A673 (cell line): ENCODE data around the gene TRIP10. TPM values are rescaled to one million over a fixed set of nuclear protein-coding genes. Genes with fewer than 3 reads are reported as not detected.

Experiments used
- BruUV-seq: library from RNA; stranded (reverse); fragments of 400-500 nt; replicated peaks from 2 replicates; lab custom pipeline; 2021; lab: Mats Ljungman, UMichigan
- CTCF ChIA-PET: fragments of 300-600 bp; sonication (Branson Sonifier 250); formaldehyde crosslinking; loops from one replicate; lab custom pipeline; 2022; ENCODE audit warnings: antibody characterized with exemption; lab: Charles Lee
- POLR2A ChIA-PET: fragments of 300-600 bp; sonication (Branson Sonifier 250); formaldehyde crosslinking; loops from one replicate; lab custom pipeline; 2022; ENCODE audit warnings: antibody characterized with exemption; ENCODE audit not compliant: low non-redundant PET; lab: Charles Lee
- DNase-seq: peaks from one replicate; pipeline ENCODE4 v3.0.0-alpha.2; 2015; ENCODE audit warnings: low spot score
- H3K27ac ChIP-seq: fragments of 200-600 bp; sonication (generic); 2 replicates; pipeline ENCODE4 v1.5.1; 2016; ENCODE audit warnings: mixed run types, low read depth, mild to moderate bottlenecking, mixed read lengths, antibody characterized with exemption, low read length; ENCODE audit not compliant: poor library complexity, severe bottlenecking
- H3K27me3 ChIP-seq: fragments of 200-600 bp; sonication (generic); replicated peaks from 2 replicates; pipeline ENCODE4 v1.6.1; 2017; ENCODE audit warnings: mixed run types, low read depth, mild to moderate bottlenecking, mixed read lengths, antibody characterized with exemption, low read length; ENCODE audit not compliant: insufficient read depth, poor library complexity
- H3K36me3 ChIP-seq: fragments of 200-600 bp; sonication (generic); 2 replicates; pipeline ENCODE4 v1.6.1; 2016; ENCODE audit warnings: mixed run types, mild to moderate bottlenecking, mixed read lengths, antibody characterized with exemption, low read length; ENCODE audit not compliant: insufficient read depth, poor library complexity, severe bottlenecking
- H3K4me1 ChIP-seq: fragments of 200-600 bp; sonication (generic); 2 replicates; pipeline ENCODE4 v1.6.1; 2017; ENCODE audit warnings: mixed run types, mild to moderate bottlenecking, mixed read lengths, antibody characterized with exemption, low read length; ENCODE audit not compliant: insufficient read depth, poor library complexity, severe bottlenecking
- H3K4me3 ChIP-seq: fragments of 200-600 bp; sonication (generic); 2 replicates; pipeline ENCODE4 v1.5.1; 2016; ENCODE audit warnings: low read depth, mixed run types, mild to moderate bottlenecking, mixed read lengths, low read length; ENCODE audit not compliant: poor library complexity, severe bottlenecking
- H3K9me3 ChIP-seq: fragments of 200-600 bp; sonication (generic); 2 replicates; pipeline ENCODE4 v1.6.1; 2016; ENCODE audit warnings: mixed run types, low read depth, mild to moderate bottlenecking, mixed read lengths, antibody characterized with exemption, low read length; ENCODE audit not compliant: poor library complexity, severe bottlenecking
- EZH2 ChIP-seq: fragments of 200-600 bp; sonication (generic); IDR thresholded peaks from 2 replicates; pipeline ENCODE4 v1.6.1; 2017; ENCODE audit warnings: borderline replicate concordance, low read depth, mild to moderate bottlenecking, mixed read lengths, antibody characterized with exemption, low read length; ENCODE audit not compliant: poor library complexity, severe bottlenecking
- intact Hi-C: fragments of 100-400 bp; cut with micrococcal nuclease; formaldehyde crosslinking; loops from one replicate; pipeline ENCODE4 v1.10.0; 2022; ENCODE audit not compliant: unreplicated experiment
- total RNA-seq: library from RNA; stranded (reverse); gene quantifications from 2 replicates; pipeline ENCODE4 v1.2.3, GENCODE V29; 2021
- TF ChIP-seq, protein P1 (sequence below): fragments of 300-800, 200-600 bp; sonication (generic); conservative IDR thresholded peaks from 2 replicates; pipeline ENCODE4 v1.5.1; 2017; ENCODE audit warnings: low read depth, mild to moderate bottlenecking, antibody characterized with exemption, low read length, moderate library complexity, mixed read lengths

TRIP10 gene
- total RNA-seq, 1 experiment from 2014 or later, result 70.2 TPM

DNA sequence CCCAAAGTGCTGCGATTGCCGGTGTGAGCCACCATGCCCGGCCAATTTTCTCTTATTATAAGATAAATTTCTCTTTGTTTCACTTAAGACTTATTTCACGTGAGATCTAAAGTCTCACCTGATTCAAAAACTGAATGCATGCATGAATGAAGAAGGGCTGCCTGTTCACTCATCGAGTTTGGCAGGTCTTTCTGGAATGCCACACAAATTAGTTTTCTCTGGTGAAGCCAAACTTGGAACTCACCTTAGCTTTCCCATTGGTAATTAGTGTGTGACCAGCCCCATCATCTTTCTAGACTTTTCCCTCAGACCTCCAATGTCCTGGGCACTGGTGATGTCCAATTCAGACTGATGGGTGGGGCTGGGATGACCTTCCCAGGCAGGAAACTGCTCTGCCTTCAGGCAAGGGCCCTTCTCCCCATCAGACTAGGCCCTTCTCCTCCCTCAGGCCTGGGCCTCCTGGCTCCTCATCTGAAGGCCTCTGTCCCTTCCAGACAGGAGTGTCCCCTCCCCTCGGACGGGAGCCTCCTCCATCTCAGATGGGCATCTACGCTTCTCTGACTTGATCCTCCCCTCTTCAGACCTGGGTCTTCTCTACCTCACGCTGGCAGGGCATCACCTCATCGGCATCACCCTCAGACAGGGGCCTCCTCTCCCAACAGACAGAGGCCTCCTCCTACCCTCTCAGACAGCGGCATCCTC, 33.4 kb upstream of the TRIP10 start:
- ChIA-PET POLR2A (no interaction called here), CTCF (no interaction called here)
- no peaks in the 10 kb centered on the region for H3K4me1 ChIP-seq
- DNase-seq, result no peak
- H3K36me3 ChIP-seq, result no peaks in the 10 kb centered on the region
- H3K27me3 ChIP-seq, result peaks cover 4% of the 10 kb centered on the region
- H3K4me3 ChIP-seq, result no peak overlapping the region
- no TSS peak for BruUV-seq
- no peak overlapping the region for H3K27ac ChIP-seq
- intact Hi-C loops, result no loop called here
- TF ChIP-seq, protein P1, sequence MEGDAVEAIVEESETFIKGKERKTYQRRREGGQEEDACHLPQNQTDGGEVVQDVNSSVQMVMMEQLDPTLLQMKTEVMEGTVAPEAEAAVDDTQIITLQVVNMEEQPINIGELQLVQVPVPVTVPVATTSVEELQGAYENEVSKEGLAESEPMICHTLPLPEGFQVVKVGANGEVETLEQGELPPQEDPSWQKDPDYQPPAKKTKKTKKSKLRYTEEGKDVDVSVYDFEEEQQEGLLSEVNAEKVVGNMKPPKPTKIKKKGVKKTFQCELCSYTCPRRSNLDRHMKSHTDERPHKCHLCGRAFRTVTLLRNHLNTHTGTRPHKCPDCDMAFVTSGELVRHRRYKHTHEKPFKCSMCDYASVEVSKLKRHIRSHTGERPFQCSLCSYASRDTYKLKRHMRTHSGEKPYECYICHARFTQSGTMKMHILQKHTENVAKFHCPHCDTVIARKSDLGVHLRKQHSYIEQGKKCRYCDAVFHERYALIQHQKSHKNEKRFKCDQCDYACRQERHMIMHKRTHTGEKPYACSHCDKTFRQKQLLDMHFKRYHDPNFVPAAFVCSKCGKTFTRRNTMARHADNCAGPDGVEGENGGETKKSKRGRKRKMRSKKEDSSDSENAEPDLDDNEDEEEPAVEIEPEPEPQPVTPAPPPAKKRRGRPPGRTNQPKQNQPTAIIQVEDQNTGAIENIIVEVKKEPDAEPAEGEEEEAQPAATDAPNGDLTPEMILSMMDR, result no peak
- no peak for TF ChIP-seq EZH2
- no peaks in the 10 kb centered on the region for H3K9me3 ChIP-seq

DNA sequence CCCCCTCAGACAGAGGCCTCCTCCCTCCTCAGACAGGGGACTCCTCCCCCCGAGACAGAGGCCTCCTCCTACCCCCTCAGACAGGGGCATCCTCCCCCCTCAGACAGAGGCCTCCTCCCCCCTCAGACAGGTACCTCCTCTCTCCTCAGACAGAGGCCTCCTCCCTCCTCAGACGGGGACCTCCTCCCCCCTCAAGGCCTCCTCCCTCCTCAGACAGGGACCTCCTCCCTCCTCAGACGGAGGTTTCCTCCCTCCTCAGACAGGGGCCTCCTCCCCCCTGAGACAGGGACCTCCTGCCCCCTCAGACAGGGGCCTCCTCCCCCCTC, 32.9 kb upstream of the TRIP10 start:
- BruUV-seq, result no TSS peak
- Histone ChIP-seq H3K4me3 (no peak overlapping the region), H3K27me3 (peaks cover 4% of the 10 kb centered on the region), H3K9me3 (no peaks in the 10 kb centered on the region), H3K4me1 (no peaks in the 10 kb centered on the region), H3K27ac (no peak overlapping the region), H3K36me3 (no peaks in the 10 kb centered on the region)
- TF ChIP-seq, protein P1, result no peak
- no peak for TF ChIP-seq EZH2
- CTCF ChIA-PET, result no interaction called here
- no peak for DNase-seq
- POLR2A ChIA-PET, result no interaction called here
- intact Hi-C loops, result no loop called here

DNA sequence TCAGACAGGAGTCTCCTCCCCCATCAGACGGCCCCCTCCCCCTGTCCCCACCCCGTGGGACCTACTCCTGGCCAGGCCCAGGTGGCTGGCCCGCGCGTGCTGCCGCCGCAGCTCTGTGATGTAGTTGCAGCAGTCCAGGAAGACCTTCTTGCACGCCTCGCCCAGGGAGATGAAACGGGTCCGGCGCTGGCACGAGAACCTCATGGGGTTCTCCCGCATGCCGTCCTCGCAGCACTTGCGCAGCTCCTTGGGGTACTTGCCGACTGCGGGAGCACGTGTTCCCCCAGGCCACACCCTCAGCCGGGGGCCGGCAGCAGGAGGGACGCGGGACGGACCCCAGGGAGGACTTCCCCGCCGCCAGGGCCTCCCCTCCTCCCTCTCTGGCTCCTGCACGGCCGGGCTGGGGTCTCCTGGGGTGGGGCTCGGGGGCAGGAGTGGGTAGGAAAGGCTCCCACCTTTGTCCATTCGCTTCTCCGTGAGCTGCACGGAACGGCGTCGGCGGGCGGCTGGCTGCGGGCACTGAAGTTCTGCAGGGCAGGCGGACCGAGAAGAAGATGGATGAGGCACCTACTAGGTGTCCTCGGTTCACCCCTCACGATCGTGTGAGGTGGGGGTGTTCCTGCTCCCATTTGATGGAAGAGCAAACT, 32.3 kb upstream of the TRIP10 start:
- Histone ChIP-seq H3K4me1 (no peaks in the 10 kb centered on the region), H3K36me3 (no peaks in the 10 kb centered on the region), H3K9me3 (no peaks in the 10 kb centered on the region), H3K4me3 (no peak overlapping the region), H3K27me3 (peaks cover 4% of the 10 kb centered on the region), H3K27ac (no peak overlapping the region)
- ChIA-PET CTCF (no interaction called here), POLR2A (no interaction called here)
- BruUV-seq, result no TSS peak
- TF ChIP-seq, protein P1, result no peak
- no peak for TF ChIP-seq EZH2
- DNase-seq, result no peak
- intact Hi-C loops, result no loop called here
